HT-29 (cell line): ENCODE results near the gene MAST1. TPM values are rescaled to one million over a fixed set of nuclear protein-coding genes. Genes with fewer than 3 reads are reported as not detected.
A peak's percentile ranks its signal among the peaks of the same experiment; 100 is the strongest.
"Not testable (repeated sequence)": the region's sequence is repeated elsewhere in the genome, so short reads cannot be mapped to it uniquely, and the experiment has no call there.

Experiments
- DNase-seq: peaks from one replicate; pipeline ENCODE4 v3.0.0-alpha.2; 2015; ENCODE audit warnings: low spot score
- total RNA-seq: library from RNA; depleted of rRNA; stranded (reverse); fragments of >200 nt; shearing (Covaris generic); gene quantifications from 2 replicates; pipeline ENCODE4 v1.2.3, GENCODE V29; 2014

The MAST1 gene
- total RNA-seq, 1 experiment from 2014 or later = 0.58 TPM

DNA sequence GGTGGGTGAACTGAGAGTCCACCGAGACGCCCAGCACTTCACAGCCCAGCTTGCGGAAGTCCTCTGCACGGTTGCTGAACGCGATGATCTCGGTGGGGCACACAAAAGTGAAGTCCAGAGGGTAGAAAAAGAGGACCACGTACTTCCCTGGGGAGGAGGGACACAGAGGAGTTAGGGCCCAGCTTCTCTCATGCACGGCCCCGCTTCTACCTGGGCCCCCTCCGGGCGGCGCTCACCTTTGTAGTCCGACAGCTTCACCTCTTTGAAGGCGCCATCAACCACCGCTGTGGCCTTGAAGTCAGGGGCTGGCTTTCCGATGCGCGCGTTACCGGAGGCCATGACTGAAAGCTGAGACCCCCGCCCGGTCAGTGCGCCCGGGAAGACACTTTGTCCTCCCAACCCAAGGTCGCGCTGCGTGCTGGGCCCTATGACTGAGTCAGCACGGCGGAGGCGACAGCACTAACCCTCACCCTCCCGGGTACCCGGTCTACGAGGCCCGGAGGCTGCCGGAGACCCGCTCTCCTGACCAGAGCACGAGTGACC is 37.3 kb upstream of the MAST1 start:
- DNase-seq = no peak

DNA sequence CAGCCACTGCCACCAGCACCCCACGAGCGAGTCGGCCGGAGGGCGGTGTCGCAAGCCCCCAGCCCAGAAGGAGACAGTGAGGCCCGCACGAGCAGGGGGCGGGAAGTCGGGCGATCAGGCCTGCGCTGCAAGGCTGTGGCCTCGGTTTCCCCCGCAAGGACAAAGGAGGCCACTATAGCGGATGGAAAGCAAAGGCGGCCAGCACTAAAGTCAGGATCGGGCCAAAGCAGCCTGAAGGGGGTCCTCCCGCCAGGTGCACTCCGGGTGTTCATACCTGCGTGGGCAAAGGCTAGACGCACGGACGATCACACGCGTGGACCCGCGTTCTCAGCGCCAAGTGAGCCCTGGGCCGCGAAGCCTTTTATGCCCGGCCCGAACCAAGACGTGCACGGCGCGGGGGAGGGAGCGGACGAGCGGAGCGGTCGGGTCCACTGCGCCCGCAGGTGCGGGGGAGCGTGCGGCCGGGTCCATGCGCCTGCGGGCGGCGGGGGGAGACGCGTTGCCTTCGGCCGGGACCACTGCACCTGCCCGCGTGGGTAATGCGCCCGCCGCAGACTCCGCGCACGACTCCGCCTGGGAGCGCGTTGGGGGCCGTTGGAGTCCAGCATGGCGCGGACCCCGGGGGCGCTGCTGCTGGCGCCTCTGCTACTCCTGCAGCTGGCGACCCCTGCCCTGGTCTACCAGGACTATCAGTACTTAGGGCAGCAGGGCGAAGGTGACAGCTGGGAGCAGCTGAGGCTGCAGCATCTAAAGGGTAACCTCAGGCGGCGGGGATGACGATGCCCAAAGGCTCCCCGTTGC is 36.6 kb upstream of the MAST1 start, which contains the start of the genes PRDX2 and THSD8:
Gene PRDX2, minus strand, starts transcription at position 335 of the 801 bp plus-strand sequence. CDS start 539 bp downstream, outside the sequence.
Gene THSD8, plus strand, starts transcription at position 604 of the 801 bp plus-strand sequence. Its CDS starts 3 bp downstream, at position 607.
- DNase-seq = peak; percentile 78

DNA sequence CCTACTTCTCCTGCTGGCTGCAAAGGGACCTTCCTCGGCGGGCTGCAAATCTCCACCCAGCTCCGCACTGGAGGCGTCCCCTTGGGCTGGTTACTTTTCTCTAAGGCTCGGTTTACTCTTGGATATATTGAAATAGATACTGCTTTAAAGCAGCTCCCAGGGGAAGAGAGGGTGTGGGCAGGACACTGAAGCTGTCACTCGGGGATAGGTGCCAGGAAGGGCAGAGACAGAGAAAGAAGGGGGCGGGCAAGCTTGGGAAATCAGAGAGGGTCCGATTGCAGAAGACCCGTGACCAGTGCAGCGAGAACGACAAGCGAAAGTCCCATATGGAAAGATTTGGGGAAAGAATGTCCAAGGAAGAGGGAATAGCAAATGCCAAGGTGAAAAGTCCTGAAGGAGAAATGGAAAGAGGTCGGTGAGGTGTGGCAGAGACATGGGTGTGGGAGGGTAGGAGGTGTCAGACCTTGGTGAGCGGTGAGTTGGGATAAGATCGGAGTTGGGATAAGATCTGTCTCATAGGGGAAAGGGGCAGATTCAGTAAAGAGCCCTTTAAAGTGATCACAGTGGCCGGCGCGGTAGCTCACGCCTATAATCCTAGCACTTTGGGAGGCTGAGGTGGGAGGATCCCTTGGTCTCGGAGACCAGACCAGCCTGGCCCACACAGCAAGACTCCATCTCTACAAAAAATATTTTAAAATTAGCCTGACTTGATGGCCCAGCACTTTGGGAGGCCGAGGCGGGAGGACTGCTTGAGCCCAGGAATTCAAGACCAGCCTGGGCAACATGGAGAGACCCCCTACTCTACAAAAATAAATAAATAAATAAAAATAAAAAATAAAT is 35.8 kb upstream of the MAST1 start:
- no peak for DNase-seq

DNA sequence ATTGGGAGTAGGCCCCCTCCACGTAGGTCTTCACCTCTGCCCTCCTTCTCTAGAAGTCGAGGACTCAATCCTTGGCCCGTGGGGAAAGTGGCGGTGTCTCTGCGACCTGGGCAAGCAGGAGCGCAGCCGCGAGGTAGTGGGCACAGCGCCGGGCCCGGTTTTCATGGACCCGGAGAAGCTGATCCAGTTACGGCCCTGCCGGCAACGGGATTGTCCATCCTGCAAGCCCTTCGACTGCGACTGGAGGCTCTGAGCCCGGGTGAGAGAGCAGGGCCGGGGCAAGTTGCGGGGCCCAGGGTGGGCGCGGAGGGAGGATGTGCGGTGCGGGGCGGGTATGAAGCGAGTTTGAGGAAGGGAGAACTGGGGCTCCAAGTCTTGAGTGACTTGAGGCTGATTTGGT is 34.3 kb upstream of the MAST1 start:
- DNase-seq = no peak

DNA sequence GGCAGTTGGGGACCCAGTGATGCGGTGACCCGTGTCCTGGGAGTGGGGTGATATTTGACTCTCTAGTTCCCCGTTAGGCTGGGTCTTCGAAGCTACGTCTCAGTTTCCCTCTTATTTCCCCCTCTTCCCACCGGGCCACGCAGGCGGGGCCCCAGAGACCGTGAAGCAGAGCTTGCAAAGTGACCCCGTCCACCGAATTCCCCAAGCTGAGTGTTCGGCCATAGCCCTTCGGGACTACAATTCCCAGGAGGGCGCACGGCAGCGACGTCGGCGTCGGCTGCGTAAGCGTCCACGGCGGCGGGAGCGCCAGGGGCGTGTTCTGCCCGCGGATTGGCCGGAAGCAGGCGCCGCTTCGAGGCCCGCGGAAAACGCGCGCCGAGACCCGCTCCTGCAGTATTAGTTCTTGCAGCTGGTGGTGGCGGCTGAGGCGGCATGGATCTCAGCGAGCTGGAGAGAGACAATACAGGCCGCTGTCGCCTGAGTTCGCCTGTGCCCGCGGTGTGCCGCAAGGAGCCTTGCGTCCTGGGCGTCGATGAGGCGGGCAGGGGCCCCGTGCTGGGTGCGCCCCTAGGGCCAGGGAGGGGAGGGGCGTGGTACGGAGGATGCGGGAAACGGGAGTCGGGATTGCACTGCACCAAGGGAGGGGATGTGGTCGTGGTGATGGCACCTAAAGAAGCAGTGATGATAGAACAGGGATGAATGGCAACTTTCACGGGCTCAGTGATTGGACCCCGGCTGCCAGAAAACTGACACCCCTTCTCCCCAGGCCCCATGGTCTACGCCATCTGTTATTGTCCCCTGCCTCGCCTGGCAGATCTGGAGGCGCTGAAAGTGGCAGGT is 31.9 kb upstream of the MAST1 start, which contains the start of gene RNASEH2A:
Gene RNASEH2A, plus strand, starts transcription at position 343 of the 840 bp plus-strand sequence. Its CDS starts 90 bp downstream, at position 433.
- DNase-seq = peak; percentile 79

DNA sequence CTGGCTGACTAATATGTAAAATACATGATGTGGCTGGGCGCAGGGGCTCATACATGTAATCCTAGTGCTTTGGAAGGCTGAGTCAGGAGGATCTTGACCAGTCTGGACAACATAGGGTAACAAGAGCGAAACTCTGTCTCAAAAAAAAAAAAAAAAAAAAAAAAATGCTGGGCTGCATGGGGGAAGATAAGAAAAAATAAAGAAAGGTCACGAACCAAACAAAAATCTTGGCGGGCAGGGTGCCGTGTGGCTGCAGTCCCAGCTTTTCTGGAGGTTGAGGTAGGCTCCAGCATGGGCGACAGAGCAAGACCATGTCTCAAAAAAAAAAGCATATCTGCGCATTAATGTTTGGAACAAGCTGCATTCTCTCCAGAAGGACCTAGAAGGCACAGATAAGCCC is 23.2 kb upstream of the MAST1 start:
- DNase-seq = no peak

DNA sequence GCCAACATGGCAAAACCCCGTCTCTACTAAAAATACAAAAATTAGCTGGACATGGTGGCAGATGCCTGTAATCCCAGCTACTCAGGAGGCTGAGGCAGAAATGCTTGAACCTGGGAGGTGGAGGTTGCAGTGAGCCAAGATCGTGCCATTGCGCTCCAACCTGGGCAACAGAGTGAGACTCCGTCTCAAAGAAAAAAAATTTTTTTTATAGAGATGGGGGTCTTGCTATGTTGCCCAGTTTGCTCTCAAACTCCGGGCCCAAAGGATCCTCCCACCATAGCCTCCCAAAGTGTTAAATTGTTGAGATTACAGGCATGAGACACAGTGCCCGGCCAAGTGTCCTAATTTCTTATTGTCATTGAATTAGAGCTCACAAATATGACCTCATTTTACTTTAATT is 21.1 kb upstream of the MAST1 start:
- not testable (repeated sequence) for DNase-seq

DNA sequence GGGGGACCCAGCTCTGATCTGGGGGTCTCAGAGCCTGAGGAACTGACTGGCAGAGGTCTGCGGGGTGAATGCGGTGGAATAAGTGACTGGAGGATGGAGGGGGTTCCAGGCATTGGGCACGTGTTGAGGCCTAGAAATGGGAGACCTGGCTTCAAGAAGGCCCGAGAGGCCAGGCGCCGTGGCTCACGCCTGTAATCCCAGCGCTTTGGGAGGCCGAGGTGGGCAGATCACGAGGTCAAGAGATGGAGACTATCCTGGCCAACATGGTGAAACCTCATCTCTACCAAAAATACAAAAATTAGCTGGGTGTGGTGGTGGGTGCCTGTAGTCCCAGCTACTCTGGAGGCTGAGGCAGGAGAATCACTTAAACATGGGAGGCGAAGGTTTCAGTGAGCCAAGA is 20.5 kb upstream of the MAST1 start:
- not testable (repeated sequence) for DNase-seq

DNA sequence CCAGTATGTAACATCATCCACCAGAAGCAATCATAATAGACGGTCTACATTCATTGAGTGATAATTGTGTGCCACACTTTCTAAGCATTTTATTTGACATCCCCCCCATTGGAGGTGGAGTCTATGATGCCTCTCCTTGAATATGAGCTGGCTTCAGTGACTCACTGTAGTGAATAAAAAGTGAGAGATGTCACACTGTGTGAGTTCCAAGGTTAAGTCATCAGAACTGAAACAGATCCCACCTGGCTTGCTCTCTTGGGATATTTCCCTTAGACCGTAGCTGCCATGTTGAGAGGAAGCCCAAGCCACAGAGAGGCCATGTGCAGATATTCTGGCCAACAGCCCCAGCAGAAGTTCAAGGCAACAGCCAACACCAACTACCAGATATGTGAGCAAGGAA is 16.6 kb upstream of the MAST1 start:
- DNase-seq = no peak

DNA sequence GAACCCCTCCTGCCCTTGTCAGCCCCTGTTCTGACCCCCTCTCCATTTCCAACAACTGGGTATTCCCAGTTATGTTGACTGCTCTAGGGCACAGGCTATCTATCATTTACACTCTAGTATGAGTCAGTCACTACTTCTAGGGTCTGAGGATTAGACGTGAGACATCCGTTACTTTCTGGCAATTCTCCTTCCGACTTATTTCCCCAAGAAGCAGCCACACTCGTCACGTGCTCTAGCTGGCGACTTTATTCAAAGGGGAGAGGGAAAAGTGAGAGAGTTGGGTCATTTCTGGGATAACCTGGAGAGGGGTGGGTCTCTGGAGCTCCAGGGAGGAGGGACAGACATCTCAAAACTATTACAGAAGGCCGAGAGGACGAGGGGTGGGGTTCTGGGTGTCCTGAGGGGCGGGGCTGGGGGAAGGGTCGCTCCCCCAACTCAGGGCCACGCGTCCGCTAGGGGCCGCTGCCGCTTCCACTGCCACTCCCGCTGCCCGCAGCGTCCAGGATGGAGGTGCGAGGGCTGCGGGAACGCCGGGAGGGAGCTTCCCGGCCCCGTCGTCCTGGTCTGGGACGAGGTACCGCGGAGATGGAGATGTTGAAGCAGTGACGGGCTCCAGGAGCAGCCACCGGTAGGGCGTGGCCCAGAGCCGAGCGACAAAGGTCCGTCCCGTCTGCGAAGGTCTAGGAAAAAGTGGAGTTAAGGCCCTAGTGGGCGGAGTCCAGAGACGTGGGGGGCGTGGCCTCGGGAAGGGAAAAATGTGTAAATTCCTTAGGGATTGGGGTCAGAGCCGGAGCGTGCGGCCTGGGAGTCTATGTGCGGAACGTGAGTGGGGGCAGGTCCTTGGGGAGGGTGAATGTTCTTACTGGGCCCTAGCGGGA is 12.8 kb upstream of the MAST1 start:
- no peak for DNase-seq

DNA sequence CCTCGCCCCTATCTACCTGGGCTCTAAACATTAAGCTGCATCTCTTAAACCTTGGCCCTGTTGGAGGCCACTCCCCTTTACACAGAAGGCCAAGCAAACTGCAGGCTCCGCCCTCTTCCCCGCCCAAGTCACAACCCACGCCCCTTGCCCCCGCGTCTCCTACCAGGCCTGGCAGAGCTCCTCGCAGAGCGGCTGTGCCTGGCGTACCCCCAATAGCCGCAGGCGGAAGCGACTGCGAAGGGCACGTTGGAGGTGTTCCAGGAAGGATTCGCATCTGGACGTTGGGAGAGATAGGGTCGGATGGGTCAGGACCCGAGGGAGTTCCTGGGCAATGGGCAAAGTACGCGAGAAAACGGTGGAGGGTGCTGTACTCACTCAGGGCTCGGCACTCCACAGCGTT is 9.8 kb upstream of the MAST1 start:
- DNase-seq = peak; percentile 29

DNA sequence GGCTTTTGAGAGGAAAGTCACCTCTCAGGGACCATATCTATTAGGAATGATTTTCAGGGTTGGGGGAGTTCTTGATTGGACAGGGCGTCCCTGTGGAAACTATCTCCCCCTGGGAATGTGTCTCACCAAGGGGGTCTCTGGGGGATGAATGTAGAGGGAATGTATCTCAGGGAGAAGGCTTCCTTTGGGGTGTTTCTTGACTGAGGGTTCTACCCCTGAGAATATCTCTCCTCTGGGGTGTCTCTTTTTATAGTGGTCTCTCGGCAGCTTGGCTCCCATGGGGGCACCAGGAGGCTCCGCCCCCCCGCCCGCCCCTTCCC is 4.9 kb upstream of the MAST1 start:
- no peak for DNase-seq

DNA sequence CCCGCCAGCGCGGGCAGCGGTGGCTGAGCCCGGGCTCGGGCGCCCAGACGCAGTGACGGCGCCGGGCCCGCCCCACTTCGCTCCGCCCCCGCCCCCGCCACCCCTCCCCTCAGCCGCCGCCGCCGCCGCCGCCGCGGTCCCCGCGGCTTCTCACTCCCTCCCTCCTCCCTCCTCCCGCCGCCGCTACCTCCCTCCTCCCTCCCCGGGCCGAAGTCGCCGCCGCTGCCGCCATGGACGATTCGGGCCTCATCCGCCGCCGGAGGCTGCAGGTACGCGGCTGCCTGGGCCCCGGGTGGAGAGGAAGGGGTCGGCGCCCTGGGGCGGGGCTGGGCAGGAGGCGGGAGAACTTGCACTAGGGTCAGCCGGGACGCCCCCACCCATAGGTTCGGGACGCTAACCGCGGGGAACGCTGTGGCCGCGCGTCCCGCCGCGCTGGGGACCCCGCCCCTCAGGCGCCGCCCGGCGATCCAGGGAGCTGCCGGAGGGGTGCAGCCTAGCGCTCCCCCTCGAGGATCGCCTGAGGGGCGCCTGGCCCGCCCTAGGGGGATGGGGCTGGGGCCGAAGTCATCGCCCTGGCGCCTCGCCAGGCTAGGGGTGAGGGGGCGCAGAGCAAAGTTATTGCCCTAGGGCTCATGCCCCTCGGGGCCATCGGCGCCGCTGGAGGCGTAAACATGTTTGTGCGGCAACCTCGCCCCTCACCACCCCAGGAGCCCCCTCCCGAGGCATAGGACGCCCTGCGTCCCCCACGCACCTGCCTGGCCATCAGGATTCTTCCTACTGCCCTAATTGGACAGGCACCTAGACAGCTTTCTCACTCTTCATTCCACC is 4.4 kb upstream of the MAST1 start:
- DNase-seq = no peak

DNA sequence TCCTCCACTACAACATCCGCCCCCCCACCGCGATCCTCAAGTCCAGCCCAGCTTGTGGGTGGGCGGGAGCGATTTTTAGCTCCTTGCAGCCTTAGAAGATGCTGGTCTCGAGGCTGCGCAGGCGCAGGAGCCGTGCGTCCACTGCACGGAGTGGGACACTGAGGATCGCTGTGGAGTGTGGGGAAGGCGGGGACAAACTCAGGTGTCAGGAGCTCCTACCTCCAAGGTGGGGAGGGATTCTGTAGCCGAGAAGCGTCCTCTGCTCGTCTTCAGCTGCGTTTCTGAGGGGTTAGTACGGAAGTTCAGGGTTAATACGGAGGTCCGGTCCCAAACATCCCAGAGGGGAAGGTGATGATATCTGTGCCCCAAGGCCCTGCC is 3.8 kb upstream of the MAST1 start, which contains the start of gene RTBDN:
Gene RTBDN, minus strand, starts transcription at position 14 of the 378 bp plus-strand sequence. CDS start 4,600 bp downstream, outside the sequence.
- no peak for DNase-seq

DNA sequence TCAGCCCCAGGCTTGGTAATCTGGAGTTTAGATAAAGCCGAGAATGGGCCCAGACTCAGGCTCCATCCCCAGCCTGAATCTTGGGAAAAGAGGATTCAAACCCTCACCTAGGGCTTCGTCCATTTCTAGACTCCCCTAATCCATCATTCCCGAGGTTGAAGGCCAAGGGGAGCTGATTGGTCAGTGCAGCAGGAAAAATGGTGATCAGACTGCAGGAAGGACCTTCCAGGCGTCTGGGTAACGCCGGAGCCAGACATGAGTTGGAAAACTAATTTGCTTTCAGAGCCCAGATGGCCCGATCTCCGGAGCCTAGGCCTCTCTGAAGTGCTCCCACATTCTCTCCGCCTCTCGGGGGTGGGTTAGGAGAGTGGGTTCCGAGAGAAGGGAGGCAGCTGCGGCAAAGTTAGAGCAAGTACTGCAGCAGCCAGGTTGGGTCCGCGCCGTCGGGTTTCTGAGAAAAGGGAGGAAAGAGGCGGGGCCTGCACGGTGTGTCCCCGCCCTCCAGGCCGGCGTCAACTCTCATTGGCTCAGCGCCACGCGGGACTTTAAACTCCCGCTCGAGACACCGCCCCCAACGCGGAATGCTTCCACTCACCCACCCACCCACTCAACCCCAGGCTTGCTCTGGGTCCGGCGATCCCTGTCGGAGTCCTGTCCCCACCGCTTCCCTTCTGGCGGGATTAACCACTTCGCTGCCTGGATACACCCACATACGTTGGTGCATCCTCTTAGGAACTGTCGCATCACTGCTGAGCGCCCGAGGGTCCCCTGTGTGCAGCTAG is 3.1 kb upstream of the MAST1 start:
- DNase-seq = peak; percentile 21

DNA sequence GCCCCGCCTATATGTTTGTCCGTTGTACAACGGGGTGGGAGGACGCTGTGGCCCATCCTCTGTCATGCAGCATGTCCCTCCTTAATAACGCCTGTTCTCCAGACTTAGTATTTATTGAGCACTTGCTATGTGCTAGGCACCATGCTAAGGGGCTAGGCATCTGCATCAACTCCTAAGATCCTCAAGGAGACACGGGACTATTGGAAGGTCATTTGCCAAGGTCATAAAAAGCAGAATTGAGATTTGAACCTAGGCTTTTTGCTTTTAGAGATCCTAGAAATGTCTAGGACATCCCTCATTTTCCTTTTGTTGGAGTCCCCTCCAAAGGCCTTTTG is 1.8 kb upstream of the MAST1 start:
- DNase-seq = no peak

DNA sequence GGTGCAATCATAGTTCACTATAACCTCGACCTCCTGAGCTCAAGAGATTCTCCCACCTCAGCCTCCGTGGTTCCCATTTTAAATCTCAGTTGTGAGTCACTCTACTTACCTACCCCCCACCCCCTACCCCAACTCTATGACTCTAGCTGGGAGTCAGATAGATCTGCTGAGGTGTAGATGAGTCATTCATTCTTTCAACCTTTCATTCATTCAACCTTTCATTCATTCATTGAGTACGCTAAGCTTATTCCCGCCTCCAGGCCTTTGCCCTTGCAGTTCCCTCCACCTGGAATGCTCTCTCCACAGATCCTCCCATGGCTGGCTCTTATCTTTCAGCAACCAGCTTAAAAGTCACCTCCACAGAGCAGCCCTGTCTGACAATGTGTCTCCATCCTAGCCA is 1.1 kb upstream of the MAST1 start:
- no peak for DNase-seq

DNA sequence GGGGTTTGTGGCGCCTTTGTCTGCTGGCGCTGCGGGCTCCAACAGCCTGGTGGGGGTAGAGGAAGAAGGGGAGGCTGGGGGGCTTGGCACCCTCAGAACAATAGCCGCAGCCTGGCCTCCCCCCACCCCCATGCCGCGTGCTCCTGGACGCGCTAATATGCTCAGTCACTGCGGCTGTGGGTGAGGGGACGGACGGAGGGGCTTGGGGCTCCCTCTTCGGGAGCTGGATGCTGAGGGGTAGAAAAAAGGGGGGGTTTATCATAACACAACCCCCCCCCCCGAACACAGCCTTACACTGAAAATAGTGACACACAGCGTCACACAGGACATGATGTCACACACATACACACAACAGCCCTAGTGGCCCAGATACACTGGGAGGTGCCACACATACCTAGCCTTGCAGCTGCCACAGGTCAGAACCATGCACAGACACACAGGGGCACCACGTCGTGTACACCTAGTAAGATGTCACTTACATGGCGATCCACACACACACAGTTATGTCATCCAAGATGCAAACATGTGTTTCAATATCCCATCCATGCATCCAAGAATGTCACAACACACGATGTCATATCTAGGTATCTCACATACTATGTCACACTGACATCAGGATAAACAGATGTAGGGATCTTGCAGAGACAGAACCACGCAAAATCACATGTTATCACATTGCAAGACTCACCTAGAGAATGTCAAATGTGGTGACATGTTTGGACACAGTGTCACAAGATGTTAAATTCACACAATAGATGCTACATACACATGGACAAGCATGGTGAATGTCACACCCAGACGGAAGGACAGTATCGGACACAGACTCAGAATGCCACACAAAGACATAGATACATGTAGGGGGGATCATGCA is 806 bp downstream of the MAST1 start:
- DNase-seq = no peak
